PFSK-1 (cell line): ENCODE data around the gene BANF2.

Source experiments
- FOXP2 ChIP-seq: optimal IDR thresholded peaks from 2 replicates; pipeline ENCODE3; 2011; ENCODE audit warnings: borderline replicate concordance, control low read depth, inconsistent platforms; ENCODE audit not compliant: insufficient read depth; ENCODE audit errors: extremely low read length, extremely low read depth
- POLR2AphosphoS5 ChIP-seq: IDR thresholded peaks from 2 replicates; pipeline ENCODE4 v1.6.1; 2012; ENCODE audit warnings: low read depth, mild to moderate bottlenecking, control low read depth, low read length, moderate library complexity
- REST ChIP-seq, 2 experiments: IDR thresholded peaks; 2 replicates each; pipeline versions ENCODE4 v1.6.1 to v1.8.0; 2011 to 2012; ENCODE audit warnings: low read depth in 2 of 2, low read length in 2 of 2, control low read depth in 1 of 2, inconsistent platforms in 1 of 2, mild to moderate bottlenecking in 1 of 2, moderate library complexity in 1 of 2; ENCODE audit not compliant: insufficient read depth in 1 of 2
- SIN3A ChIP-seq: IDR thresholded peaks from 2 replicates; pipeline ENCODE4 v1.6.1; 2012; ENCODE audit warnings: mild to moderate bottlenecking, low read length, moderate library complexity, borderline replicate concordance; ENCODE audit not compliant: insufficient read depth

- no peak for TF ChIP-seq POLR2AphosphoS5
- no peak for TF ChIP-seq SIN3A
- TF ChIP-seq FOXP2: no peak
- TF ChIP-seq REST (IDR thresholded peaks at IDR 0.05; ENCODE audit: insufficient read depth in 1 of 2, low read depth in 2 of 2, low read length in 2 of 2): no peak
Measured at GRCh38 chr20:17671011-17671410, 28.8 kb upstream of the BANF2 start.
